ENCODE measurements around the gene USH2A.

Gene USH2A

GRCh38 chr1:216461466-216461865, 38.2 kb upstream of the USH2A start:
- Histone ChIP-seq H3K4me3 (ENCODE audit: low read depth, low read length) (no peak overlapping the region), H3K27ac (ENCODE audit: extremely low read depth, low read depth, low read length) (no peak overlapping the region), H3K9me3 (ENCODE audit: control insufficient read depth, insufficient read depth, low read depth, low read length) (no peaks in the 10 kb centered on the region), H3K36me3 (ENCODE audit: control insufficient read depth in 2 of 2, insufficient read depth in 1 of 2, low read length in 2 of 2) (no peaks in the 10 kb centered on the region), H3K4me1 (ENCODE audit: control insufficient read depth, insufficient read depth, low read length) (no peaks in the 10 kb centered on the region)
- ChIA-PET CTCF (no interaction called here), POLR2A (no interaction called here)
- TF ChIP-seq ZNF792 (tag by site-specific recombination; IDR thresholded peaks at IDR 0.05) (no peak), HOXD13 (CRISPR knock-in tag; IDR thresholded peaks at IDR 0.05; ENCODE audit: borderline replicate concordance) (no peak), MYNN (tag by site-specific recombination; IDR thresholded peaks at IDR 0.05; ENCODE audit: borderline replicate concordance) (no peak), OSR2 (tag by site-specific recombination; IDR thresholded peaks at IDR 0.05) (no peak), ZNF184 (tag by site-specific recombination; IDR thresholded peaks at IDR 0.05) (no peak), ZBTB10 (tag by site-specific recombination; IDR thresholded peaks at IDR 0.05) (no peak), ZNF112 (tag by site-specific recombination; IDR thresholded peaks at IDR 0.05) (no peak), ZNF548 (tag by site-specific recombination; IDR thresholded peaks at IDR 0.05) (no peak), ZNF26 (tag by site-specific recombination; IDR thresholded peaks at IDR 0.05) (no peak), ZSCAN5A (tag by site-specific recombination; IDR thresholded peaks at IDR 0.05) (no peak), ZNF362 (tag by site-specific recombination; IDR thresholded peaks at IDR 0.05) (no peak), ZNF302 (tag by site-specific recombination; IDR thresholded peaks at IDR 0.05; ENCODE audit: low read depth) (no peak), ZNF560 (tag by site-specific recombination; IDR thresholded peaks at IDR 0.05; ENCODE audit: borderline replicate concordance) (no peak), ZNF776 (tag by site-specific recombination; IDR thresholded peaks at IDR 0.05; ENCODE audit: borderline replicate concordance) (no peak), ZNF791 (tag by site-specific recombination; IDR thresholded peaks at IDR 0.05) (no peak), ZNF658 (tag by site-specific recombination; IDR thresholded peaks at IDR 0.05) (no peak), ZNF121 (tag by site-specific recombination; IDR thresholded peaks at IDR 0.05) (no peak), ZBTB21 (tag by site-specific recombination; IDR thresholded peaks at IDR 0.05) (no peak), ZNF514 (tag by site-specific recombination; IDR thresholded peaks at IDR 0.05) (no peak), ZNF785 (tag by site-specific recombination; IDR thresholded peaks at IDR 0.05) (no peak)

GRCh38 chr1:216459651-216460207, 36.5 kb upstream of the USH2A start:
- POLR2A ChIA-PET, result no interaction called here
- Histone ChIP-seq H3K27ac (ENCODE audit: extremely low read depth, low read depth, low read length) (no peak overlapping the region), H3K9me3 (ENCODE audit: control insufficient read depth, insufficient read depth, low read depth, low read length) (no peaks in the 10 kb centered on the region), H3K36me3 (ENCODE audit: control insufficient read depth in 2 of 2, insufficient read depth in 1 of 2, low read length in 2 of 2) (no peaks in the 10 kb centered on the region), H3K4me1 (ENCODE audit: control insufficient read depth, insufficient read depth, low read length) (no peaks in the 10 kb centered on the region), H3K4me3 (ENCODE audit: low read depth, low read length) (no peak overlapping the region)
- CTCF ChIA-PET, result no interaction called here
- TF ChIP-seq ZNF830 (tag by site-specific recombination; IDR thresholded peaks at IDR 0.05; ENCODE audit: low read depth), result no peak
- no peak for TF ChIP-seq ZSCAN23 (tag by site-specific recombination; IDR thresholded peaks at IDR 0.05)
- no peak for TF ChIP-seq TSHZ1 (tag by site-specific recombination; IDR thresholded peaks at IDR 0.05; ENCODE audit: borderline replicate concordance)
- no peak for TF ChIP-seq ZBTB10 (tag by site-specific recombination; IDR thresholded peaks at IDR 0.05)

Data from HEK293 (cell line).